Measurements from ENCODE around the gene DUSP5.

DNA sequence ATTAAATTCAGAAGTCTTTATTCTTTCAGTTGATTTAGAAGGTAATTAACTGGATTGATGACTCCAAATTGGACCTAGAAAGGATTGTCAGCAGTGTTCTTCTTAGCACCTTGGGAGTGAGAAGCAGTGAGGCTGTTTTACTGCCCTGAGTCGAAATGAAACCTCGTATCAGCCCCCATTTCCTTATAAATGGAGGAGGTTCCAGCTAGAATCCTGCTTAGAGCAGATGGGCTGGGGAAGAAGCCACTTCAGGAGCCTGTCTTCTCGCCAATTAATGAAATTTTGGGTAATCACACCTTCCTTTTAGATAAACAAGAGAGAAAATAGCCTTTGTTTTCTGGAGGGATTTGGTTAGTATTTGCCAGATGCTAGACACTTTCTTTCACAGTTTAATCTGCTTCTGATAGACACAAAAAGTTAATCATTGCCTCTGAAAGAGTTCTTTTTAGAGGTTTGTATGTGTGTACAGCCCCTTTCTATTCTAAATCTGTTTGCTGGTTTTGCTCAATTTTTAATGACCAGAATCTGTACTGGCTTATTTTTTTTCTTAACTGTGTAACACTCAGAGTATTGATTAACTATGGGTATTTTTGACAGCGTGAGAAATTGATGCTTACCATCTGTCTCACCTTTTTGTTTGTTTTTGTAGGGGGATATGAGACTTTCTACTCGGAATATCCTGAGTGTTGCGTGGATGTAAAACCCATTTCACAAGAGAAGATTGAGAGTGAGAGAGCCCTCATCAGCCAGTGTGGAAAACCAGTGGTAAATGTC lies 4.6 kb downstream of the DUSP5 start:
- TF ChIP-seq, protein P1, sequence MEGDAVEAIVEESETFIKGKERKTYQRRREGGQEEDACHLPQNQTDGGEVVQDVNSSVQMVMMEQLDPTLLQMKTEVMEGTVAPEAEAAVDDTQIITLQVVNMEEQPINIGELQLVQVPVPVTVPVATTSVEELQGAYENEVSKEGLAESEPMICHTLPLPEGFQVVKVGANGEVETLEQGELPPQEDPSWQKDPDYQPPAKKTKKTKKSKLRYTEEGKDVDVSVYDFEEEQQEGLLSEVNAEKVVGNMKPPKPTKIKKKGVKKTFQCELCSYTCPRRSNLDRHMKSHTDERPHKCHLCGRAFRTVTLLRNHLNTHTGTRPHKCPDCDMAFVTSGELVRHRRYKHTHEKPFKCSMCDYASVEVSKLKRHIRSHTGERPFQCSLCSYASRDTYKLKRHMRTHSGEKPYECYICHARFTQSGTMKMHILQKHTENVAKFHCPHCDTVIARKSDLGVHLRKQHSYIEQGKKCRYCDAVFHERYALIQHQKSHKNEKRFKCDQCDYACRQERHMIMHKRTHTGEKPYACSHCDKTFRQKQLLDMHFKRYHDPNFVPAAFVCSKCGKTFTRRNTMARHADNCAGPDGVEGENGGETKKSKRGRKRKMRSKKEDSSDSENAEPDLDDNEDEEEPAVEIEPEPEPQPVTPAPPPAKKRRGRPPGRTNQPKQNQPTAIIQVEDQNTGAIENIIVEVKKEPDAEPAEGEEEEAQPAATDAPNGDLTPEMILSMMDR (conservative IDR thresholded peaks at IDR 0.05; ENCODE audit: low read length) = no peak
- no peak for TF ChIP-seq EZH2phosphoT487 (IDR thresholded peaks at IDR 0.05; ENCODE audit: borderline replicate concordance, low read depth, low read length)

Measured in OCI-LY7 (cell line).